ENCODE data around the gene RBM43.

Gene RBM43

DNA sequence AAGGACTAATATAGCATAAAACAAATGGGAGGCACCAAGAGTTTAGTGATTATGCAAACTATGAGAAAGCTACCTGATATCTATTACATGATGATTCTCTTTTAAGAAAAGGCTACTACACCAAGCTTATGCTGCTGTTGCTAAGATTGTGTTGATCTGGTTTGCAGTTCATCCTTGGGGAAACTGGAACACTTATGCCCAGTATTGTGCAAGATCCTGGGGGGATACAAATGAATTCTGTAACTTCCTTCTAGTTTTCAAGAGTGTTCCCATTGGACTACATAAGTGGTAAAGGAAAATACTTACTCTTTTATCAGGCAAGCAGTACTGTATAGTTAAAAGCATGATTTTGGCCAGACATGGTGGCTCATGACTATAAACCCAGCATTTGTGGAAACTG, 30.9 kb upstream of the RBM43 start:
- TF ChIP-seq ZNF138 (tag by site-specific recombination; IDR thresholded peaks at IDR 0.05; ENCODE audit: borderline replicate concordance) (no peak), ZNF560 (tag by site-specific recombination; IDR thresholded peaks at IDR 0.05; ENCODE audit: borderline replicate concordance) (no peak), ZIC2 (tag by site-specific recombination; IDR thresholded peaks at IDR 0.05) (no peak), ZNF223 (tag by site-specific recombination; IDR thresholded peaks at IDR 0.05) (no peak), REPIN1 (tag by site-specific recombination; IDR thresholded peaks at IDR 0.05; ENCODE audit: low read depth) (no peak)
- no peaks in the 10 kb centered on the region for H3K4me1 ChIP-seq (ENCODE audit: control insufficient read depth, insufficient read depth, low read length)
- no peak overlapping the region for H3K4me3 ChIP-seq (ENCODE audit: low read depth, low read length)
- ChIA-PET CTCF (no interaction called here), POLR2A (no interaction called here)
- no peak overlapping the region for H3K27ac ChIP-seq (ENCODE audit: extremely low read depth, low read depth, low read length)
- no peaks in the 10 kb centered on the region for H3K36me3 ChIP-seq (ENCODE audit: control insufficient read depth in 2 of 2, insufficient read depth in 1 of 2, low read length in 2 of 2)
- H3K9me3 ChIP-seq (ENCODE audit: control insufficient read depth, insufficient read depth, low read depth, low read length) = no peaks in the 10 kb centered on the region

DNA sequence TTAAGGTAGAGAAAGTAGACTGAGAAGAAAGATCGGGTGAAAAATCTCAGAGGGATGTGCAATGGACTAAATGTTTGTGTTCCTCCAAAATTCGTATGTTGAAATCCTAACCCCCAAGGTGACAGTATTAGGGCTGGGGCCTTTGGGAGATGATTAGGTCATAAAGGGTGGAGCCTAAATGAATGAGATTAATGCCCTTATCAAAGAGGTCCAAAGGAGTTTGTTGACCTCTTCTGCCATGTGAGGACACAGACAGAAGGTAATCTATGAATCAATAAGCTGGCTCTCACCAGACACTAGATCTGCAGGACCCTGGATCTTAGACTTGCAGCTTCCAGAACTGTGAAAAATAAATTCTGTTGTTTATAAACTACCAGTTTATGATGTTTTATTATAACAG, 30.5 kb upstream of the RBM43 start:
- TF ChIP-seq ZNF423 (tag by site-specific recombination; IDR thresholded peaks at IDR 0.05) = no peak
- TF ChIP-seq ZNF155 (tag by site-specific recombination; IDR thresholded peaks at IDR 0.05) = no peak
- no peak for TF ChIP-seq ZNF169 (tag by site-specific recombination; IDR thresholded peaks at IDR 0.05)
- TF ChIP-seq ZNF654 (tag by site-specific recombination; IDR thresholded peaks at IDR 0.05; ENCODE audit: low read depth) = no peak
- no peak for TF ChIP-seq ZNF544 (tag by site-specific recombination; IDR thresholded peaks at IDR 0.05)
- no peak for TF ChIP-seq ZSCAN23 (tag by site-specific recombination; IDR thresholded peaks at IDR 0.05)
- TF ChIP-seq PRDM4 (tag by site-specific recombination; IDR thresholded peaks at IDR 0.05) = no peak
- no peak for TF ChIP-seq FEZF1 (tag by site-specific recombination; IDR thresholded peaks at IDR 0.05)
- TF ChIP-seq HOXA7 (CRISPR knock-in tag; IDR thresholded peaks at IDR 0.05; ENCODE audit: borderline replicate concordance) = no peak
- no peak for TF ChIP-seq ZNF16 (tag by site-specific recombination; IDR thresholded peaks at IDR 0.05; ENCODE audit: low read depth)
- TF ChIP-seq ZXDB (tag by site-specific recombination; IDR thresholded peaks at IDR 0.05) = no peak
- no peak for TF ChIP-seq ZBTB10 (tag by site-specific recombination; IDR thresholded peaks at IDR 0.05)
- no peak for TF ChIP-seq KLF8 (tag by site-specific recombination; IDR thresholded peaks at IDR 0.05)
- POLR2A ChIA-PET = no interaction called here
- Histone ChIP-seq H3K27ac (ENCODE audit: extremely low read depth, low read depth, low read length) (no peak overlapping the region), H3K36me3 (ENCODE audit: control insufficient read depth in 2 of 2, insufficient read depth in 1 of 2, low read length in 2 of 2) (no peaks in the 10 kb centered on the region), H3K4me3 (ENCODE audit: low read depth, low read length) (no peak overlapping the region), H3K4me1 (ENCODE audit: control insufficient read depth, insufficient read depth, low read length) (no peaks in the 10 kb centered on the region), H3K9me3 (ENCODE audit: control insufficient read depth, insufficient read depth, low read depth, low read length) (no peaks in the 10 kb centered on the region)
- CTCF ChIA-PET = no interaction called here

DNA sequence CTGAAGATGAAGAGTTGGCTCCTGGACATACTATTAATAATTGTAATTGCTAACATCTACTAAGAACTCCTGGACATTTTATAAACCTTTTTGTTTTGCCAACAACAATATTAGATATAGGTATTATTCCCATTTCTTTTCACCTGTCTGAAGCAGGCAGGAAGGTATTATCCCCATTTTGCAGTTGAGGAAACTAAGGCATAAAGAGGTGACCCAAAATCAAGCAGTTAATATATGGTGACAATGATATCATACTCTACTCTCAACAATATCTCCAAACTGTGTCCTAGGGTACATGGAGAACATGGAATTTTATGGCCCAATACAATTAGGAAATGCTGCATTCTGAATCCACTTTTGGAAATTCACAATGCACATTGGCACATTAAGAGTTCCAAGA, 29.6 kb upstream of the RBM43 start:
- ChIA-PET POLR2A (no interaction called here), CTCF (no interaction called here)
- no peak overlapping the region for H3K4me3 ChIP-seq (ENCODE audit: low read depth, low read length)
- no peak overlapping the region for H3K27ac ChIP-seq (ENCODE audit: extremely low read depth, low read depth, low read length)
- no peaks in the 10 kb centered on the region for H3K4me1 ChIP-seq (ENCODE audit: control insufficient read depth, insufficient read depth, low read length)
- TF ChIP-seq ZNF391 (tag by site-specific recombination; IDR thresholded peaks at IDR 0.05; ENCODE audit: borderline replicate concordance, low read depth) = no peak
- no peak for TF ChIP-seq ZNF18 (tag by site-specific recombination; IDR thresholded peaks at IDR 0.05)
- no peak for TF ChIP-seq ZNF830 (tag by site-specific recombination; IDR thresholded peaks at IDR 0.05; ENCODE audit: low read depth)
- TF ChIP-seq YY1 (tag by site-specific recombination; IDR thresholded peaks at IDR 0.05) = no peak
- H3K36me3 ChIP-seq (ENCODE audit: control insufficient read depth in 2 of 2, insufficient read depth in 1 of 2, low read length in 2 of 2) = no peaks in the 10 kb centered on the region
- no peaks in the 10 kb centered on the region for H3K9me3 ChIP-seq (ENCODE audit: control insufficient read depth, insufficient read depth, low read depth, low read length)

All from HEK293 (cell line).